Measurements from ENCODE around the gene MB21D2.

The MB21D2 gene

DNA sequence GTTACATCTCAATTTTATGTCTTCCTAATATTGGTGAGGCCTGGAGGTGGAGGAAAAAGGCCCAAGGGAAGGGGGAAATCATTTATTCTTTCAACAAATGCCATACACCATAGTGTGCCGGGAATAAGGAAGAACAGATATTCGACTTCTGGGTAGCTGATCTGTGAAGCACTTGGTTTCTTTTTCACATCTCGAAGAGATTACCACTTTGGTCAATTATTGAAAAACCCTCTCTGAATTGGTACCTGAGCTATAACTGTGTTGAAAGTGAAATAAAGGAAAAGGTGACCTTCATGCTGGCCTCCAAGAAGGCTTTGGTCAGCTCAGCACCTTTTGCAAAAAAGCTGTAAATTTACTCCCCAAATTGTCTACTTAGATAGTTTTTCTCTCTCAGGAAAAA is 14.2 kb upstream of the MB21D2 start:
- no peak for DNase-seq
- no peak overlapping the region for H3K27ac Mint-ChIP-seq
- H3K36me3 Mint-ChIP-seq (ENCODE audit: low read depth), result no peaks in the 10 kb centered on the region
- H3K4me1 Mint-ChIP-seq (ENCODE audit: low read depth), result peaks cover 7% of the 10 kb centered on the region
- no peaks in the 10 kb centered on the region for H3K9me3 Mint-ChIP-seq
- H3K4me3 Mint-ChIP-seq, result no peak overlapping the region
- peaks cover 6% of the 10 kb centered on the region for H3K27me3 Mint-ChIP-seq

DNA sequence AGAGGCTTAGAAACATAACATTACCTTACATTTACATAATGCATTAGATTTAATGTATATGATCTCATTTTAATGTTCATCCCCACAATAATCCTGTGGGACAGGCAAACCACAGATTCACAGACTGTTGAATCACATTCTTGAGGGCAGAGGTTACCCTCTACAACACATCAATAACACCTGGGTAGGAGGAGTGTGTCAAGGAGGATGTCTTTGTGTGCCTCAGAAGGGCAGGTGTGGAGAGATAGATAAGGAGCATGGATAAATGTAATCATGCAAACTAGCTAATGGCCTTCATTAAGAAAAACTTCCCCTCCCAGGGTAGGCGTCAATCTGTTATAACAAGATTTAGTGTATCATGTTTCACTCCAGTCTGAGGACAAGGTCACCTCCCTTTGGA is 12.9 kb upstream of the MB21D2 start:
- H3K9me3 Mint-ChIP-seq, result no peaks in the 10 kb centered on the region
- H3K36me3 Mint-ChIP-seq (ENCODE audit: low read depth), result no peaks in the 10 kb centered on the region
- peaks cover 7% of the 10 kb centered on the region for H3K4me1 Mint-ChIP-seq (ENCODE audit: low read depth)
- no peak for DNase-seq
- no peak overlapping the region for H3K4me3 Mint-ChIP-seq
- no peak overlapping the region for H3K27ac Mint-ChIP-seq
- peaks cover 7% of the 10 kb centered on the region for H3K27me3 Mint-ChIP-seq

DNA sequence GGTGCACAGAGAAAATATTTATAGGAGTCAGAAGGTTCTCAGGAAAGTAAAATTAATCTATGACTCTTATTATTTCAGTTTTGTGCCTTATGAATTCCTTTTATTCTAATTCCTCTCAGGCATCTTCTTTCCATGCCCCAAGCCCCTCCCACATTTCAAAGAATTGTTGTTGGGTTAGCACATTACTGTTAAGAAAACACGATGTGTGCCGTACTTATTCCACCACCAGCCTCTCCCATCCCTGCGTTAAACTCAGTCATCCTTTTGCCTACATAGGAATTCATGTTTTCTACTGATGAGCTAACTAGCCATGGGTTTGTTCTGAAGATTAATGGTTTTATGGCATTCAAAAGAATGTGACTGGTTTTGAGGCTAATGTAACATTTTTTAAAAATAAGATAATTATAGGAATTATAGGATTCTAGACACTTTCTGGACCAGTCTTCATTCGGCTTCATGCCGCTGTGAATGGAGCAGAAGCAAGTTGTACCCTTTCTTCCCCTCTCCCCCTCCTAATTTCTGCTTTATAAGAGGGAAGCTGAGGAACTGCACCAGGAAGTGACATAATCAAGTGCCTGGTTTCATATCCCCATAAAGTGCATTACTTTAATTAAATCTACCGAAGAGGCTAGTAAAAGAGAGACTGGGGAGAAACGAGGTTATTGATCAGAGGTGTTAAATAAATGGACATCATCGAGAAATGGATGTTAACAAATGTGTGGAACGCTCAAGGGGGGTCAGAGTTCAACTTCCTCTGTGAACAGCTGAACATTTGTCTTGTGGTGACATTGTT is 12.3 kb upstream of the MB21D2 start:
- Mint-ChIP-seq H3K4me1 (ENCODE audit: low read depth) (peaks cover 1% of the 10 kb centered on the region), H3K9me3 (no peaks in the 10 kb centered on the region), H3K27me3 (peaks cover 7% of the 10 kb centered on the region), H3K36me3 (ENCODE audit: low read depth) (no peaks in the 10 kb centered on the region), H3K27ac (no peak overlapping the region), H3K4me3 (no peak overlapping the region)
- DNase-seq, result no peak

DNA sequence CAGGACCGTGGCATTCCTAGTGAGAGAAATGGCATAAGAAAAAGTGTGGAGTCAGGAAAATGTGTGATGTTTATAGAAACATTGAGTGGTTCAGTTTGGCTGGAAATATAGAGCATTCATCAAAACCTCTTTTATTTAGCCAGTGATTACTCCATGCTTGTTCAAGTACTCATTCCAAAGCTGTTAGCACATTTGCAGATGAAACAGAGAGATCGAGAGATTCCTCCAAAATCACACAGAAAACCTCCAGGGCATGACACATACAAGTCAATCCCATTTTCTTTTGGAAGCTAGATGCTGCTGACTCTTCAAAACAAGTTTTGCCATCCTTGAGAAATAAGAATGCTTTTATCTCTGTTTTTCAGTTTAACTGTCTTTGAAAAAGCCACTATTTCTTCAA is 11.5 kb upstream of the MB21D2 start:
- H3K4me3 Mint-ChIP-seq, result no peak overlapping the region
- H3K27ac Mint-ChIP-seq, result no peak overlapping the region
- no peaks in the 10 kb centered on the region for H3K36me3 Mint-ChIP-seq (ENCODE audit: low read depth)
- H3K4me1 Mint-ChIP-seq (ENCODE audit: low read depth), result no peaks in the 10 kb centered on the region
- no peaks in the 10 kb centered on the region for H3K9me3 Mint-ChIP-seq
- peaks cover 7% of the 10 kb centered on the region for H3K27me3 Mint-ChIP-seq
- DNase-seq, result no peak

DNA sequence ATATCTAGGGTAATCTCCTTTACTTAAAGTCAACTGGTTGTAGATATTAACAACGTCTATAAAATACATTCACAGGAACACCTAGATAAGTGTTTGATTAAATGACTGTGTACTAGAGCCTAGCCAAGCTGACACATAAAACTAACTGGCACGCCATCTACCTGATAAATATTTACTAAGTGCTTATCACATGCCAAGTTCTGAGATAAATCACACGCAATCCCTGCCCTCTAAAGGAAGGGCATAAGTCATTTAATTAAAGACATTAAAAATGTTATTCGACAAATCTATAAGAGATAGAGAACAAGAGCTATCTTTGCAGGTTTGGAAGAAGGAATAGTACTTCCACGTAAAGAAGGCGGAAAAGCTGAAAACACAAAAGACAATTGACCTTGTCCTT is 11.1 kb upstream of the MB21D2 start:
- H3K36me3 Mint-ChIP-seq (ENCODE audit: low read depth), result no peaks in the 10 kb centered on the region
- H3K27ac Mint-ChIP-seq, result no peak overlapping the region
- peaks cover 7% of the 10 kb centered on the region for H3K27me3 Mint-ChIP-seq
- no peaks in the 10 kb centered on the region for H3K9me3 Mint-ChIP-seq
- H3K4me3 Mint-ChIP-seq, result no peak overlapping the region
- DNase-seq, result no peak
- H3K4me1 Mint-ChIP-seq (ENCODE audit: low read depth), result no peaks in the 10 kb centered on the region

DNA sequence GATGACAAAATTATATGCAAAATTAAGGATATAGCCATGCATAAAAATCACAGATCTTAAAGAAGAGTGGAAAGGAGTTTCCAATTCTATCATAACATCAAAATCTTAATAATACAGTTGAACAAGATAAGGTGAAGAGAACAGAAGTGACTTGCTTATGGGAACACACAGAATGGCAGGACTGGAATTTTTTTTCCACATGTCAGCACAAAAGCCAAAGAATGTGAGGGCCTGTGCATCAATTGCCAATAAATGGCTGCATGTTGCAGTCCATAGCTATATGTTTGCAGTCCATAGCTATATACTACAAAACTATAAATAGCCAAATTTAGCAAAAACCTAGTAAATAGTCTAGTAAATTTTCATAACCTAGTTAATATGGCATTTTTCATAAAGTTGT is 10.4 kb upstream of the MB21D2 start:
- H3K4me3 Mint-ChIP-seq, result no peak overlapping the region
- H3K36me3 Mint-ChIP-seq (ENCODE audit: low read depth), result no peaks in the 10 kb centered on the region
- no peaks in the 10 kb centered on the region for H3K4me1 Mint-ChIP-seq (ENCODE audit: low read depth)
- DNase-seq, result no peak
- H3K9me3 Mint-ChIP-seq, result no peaks in the 10 kb centered on the region
- peaks cover 7% of the 10 kb centered on the region for H3K27me3 Mint-ChIP-seq
- no peak overlapping the region for H3K27ac Mint-ChIP-seq

DNA sequence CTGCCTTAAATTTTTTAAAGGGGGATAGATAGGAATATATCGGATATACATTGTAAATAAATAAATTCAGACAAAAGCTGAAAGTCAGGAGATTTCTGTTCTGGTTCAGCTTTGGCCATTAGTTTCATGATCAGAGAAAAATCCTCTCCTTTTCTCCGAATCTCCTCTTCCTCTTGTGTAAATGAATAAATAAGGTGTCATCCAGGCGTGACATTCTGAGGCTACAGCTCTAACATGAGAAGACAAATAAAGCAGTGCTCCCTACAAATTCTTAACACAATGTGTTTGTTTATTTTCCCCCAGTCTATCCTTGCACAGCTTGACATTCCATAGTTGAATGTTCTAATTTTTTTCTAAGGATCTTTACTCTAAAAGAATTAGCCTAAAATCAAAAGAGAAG is 9.4 kb upstream of the MB21D2 start:
- no peaks in the 10 kb centered on the region for H3K36me3 Mint-ChIP-seq (ENCODE audit: low read depth)
- no peak for DNase-seq
- no peak overlapping the region for H3K27ac Mint-ChIP-seq
- no peaks in the 10 kb centered on the region for H3K4me1 Mint-ChIP-seq (ENCODE audit: low read depth)
- H3K4me3 Mint-ChIP-seq, result no peak overlapping the region
- H3K9me3 Mint-ChIP-seq, result no peaks in the 10 kb centered on the region
- peaks cover 7% of the 10 kb centered on the region for H3K27me3 Mint-ChIP-seq

DNA sequence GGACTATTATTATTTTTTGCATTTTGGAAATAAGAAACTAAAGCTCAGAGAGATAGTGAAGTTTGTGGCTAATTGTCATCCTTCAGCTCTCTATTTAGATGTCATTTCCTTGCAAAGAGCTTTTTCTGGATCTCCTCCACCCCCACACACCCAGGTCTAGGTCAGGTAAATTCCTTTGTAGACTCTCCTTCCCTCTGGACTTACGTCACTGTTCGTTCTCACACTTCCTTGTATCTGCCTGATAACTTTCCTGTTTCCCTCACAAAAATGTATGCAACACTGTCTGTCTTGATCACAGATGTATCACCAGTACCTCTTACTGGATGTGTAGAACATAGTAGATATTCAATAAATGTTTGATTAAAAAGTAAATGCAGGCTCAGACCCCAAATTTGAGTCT is 6.1 kb upstream of the MB21D2 start:
- Mint-ChIP-seq H3K36me3 (ENCODE audit: low read depth) (no peaks in the 10 kb centered on the region), H3K27ac (no peak overlapping the region), H3K9me3 (no peaks in the 10 kb centered on the region), H3K4me3 (no peak overlapping the region), H3K27me3 (peaks cover 34% of the 10 kb centered on the region), H3K4me1 (ENCODE audit: low read depth) (peaks cover 4% of the 10 kb centered on the region)
- no peak for DNase-seq

DNA sequence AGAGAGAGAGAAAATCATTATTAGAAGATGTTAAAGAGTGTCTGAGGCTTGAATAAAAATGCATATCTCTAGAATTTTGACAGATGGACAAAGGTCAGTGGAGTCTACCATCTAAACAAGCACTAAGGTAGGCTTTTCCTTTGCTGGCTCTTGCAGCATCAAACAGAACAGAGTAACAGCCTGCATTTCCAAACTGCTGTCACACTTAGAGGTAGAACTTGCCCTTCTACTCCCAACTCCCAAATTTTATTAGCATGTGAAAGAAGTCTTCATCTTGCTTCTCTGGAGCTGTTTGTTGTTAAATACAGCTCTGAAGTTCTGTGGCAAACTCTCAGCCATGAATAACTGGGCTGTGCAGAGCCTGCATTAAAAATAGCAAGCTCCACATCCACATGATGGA is 4.1 kb upstream of the MB21D2 start:
- Mint-ChIP-seq H3K27me3 (peaks cover 45% of the 10 kb centered on the region), H3K4me3 (no peak overlapping the region), H3K4me1 (ENCODE audit: low read depth) (peaks cover 18% of the 10 kb centered on the region), H3K27ac (no peak overlapping the region), H3K36me3 (ENCODE audit: low read depth) (peaks cover 4% of the 10 kb centered on the region), H3K9me3 (no peaks in the 10 kb centered on the region)
- DNase-seq, result no peak

DNA sequence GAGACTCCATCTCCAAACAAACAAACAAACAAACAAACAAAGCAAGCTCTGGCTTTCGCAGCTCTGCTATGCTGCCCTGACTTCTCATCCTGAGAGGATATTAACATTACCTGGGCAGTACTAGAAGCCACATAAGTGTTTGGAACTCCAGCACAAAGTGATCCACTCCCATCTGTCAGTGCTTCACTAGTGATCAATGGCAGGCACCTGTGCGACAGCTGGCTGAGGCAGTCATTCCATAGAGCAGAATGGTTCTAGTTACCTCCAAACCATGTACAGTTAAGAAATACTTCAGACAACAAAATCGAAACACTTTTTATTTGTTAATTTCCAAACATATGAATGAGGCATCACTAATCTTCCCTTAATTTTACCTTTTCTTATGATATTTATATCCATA is 2.8 kb upstream of the MB21D2 start:
- Mint-ChIP-seq H3K27ac (no peak overlapping the region), H3K36me3 (ENCODE audit: low read depth) (peaks cover 6% of the 10 kb centered on the region), H3K27me3 (peaks cover 57% of the 10 kb centered on the region), H3K9me3 (no peaks in the 10 kb centered on the region), H3K4me3 (no peak overlapping the region), H3K4me1 (ENCODE audit: low read depth) (peaks cover 29% of the 10 kb centered on the region)
- no peak for DNase-seq

DNA sequence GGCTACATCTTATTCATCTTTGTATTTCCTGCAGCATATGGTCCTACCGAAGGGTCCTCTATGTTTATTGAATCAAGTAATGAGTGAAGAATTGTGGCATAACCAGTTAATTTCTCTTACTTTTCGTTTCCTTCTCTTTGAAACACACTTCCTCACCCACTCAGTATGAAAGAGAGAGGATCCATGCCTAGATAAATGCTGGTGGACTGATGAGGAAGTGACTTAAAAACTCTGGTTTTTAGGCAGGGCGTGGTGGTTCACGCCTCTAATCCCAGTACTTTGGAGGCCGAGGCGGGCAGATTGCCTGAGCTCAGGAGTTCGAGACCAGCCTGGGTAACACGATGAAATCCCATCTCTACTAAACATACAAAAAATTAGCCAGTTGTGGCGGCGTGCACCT is 2.2 kb upstream of the MB21D2 start:
- peaks cover 62% of the 10 kb centered on the region for H3K27me3 Mint-ChIP-seq
- no peak overlapping the region for H3K4me3 Mint-ChIP-seq
- H3K36me3 Mint-ChIP-seq (ENCODE audit: low read depth), result peaks cover 6% of the 10 kb centered on the region
- H3K9me3 Mint-ChIP-seq, result no peaks in the 10 kb centered on the region
- H3K27ac Mint-ChIP-seq, result no peak overlapping the region
- peaks cover 30% of the 10 kb centered on the region for H3K4me1 Mint-ChIP-seq (ENCODE audit: low read depth)
- no peak for DNase-seq

DNA sequence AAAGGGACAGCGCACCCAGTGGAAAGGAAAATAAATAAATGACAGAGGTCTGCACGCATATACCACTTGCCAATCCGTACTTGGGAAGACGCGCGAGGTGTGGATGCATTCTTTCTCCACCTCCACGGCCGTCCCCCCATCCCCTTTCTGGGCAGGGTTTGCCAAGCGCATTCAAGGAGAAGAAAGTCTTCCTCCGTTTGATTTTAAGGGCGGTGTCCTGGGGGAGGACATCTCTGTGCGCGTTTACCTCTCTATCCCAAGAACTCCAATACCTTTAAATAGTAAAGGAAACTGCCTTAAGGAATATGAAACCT is 576 bp upstream of the MB21D2 start:
- H3K4me3 Mint-ChIP-seq, result peak overlapping the region; percentile 81
- H3K36me3 Mint-ChIP-seq (ENCODE audit: low read depth), result peaks cover 6% of the 10 kb centered on the region
- peaks cover 72% of the 10 kb centered on the region for H3K27me3 Mint-ChIP-seq
- DNase-seq, result no peak
- H3K27ac Mint-ChIP-seq, result peak overlapping the region; percentile 66
- peaks cover 33% of the 10 kb centered on the region for H3K4me1 Mint-ChIP-seq (ENCODE audit: low read depth)
- H3K9me3 Mint-ChIP-seq, result no peaks in the 10 kb centered on the region

DNA sequence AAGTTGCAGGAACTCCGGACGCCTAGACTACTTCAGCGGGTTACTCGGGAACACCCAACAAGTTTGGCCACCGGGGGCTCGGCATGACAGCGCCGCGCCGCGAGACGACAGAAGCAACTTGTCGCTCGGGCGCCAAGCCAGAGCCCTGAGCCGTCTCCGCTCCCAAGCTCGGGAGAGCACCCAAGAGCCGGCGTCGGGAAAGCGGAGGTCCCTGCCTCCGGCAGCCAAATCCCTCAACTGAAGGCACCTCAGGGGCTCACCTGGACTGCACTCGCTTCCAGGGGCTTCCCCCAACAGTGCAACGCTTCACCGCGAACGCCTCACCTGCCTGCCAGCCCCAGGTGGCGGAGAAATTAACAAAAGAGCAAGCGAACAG is 640 bp downstream of the MB21D2 start:
- peaks cover 76% of the 10 kb centered on the region for H3K27me3 Mint-ChIP-seq
- no peaks in the 10 kb centered on the region for H3K9me3 Mint-ChIP-seq
- peaks cover 6% of the 10 kb centered on the region for H3K36me3 Mint-ChIP-seq (ENCODE audit: low read depth)
- DNase-seq, result peak; percentile 56
- peak overlapping the region; percentile 81 for H3K4me3 Mint-ChIP-seq
- H3K27ac Mint-ChIP-seq, result peak overlapping the region; percentile 65
- H3K4me1 Mint-ChIP-seq (ENCODE audit: low read depth), result peaks cover 33% of the 10 kb centered on the region

DNA sequence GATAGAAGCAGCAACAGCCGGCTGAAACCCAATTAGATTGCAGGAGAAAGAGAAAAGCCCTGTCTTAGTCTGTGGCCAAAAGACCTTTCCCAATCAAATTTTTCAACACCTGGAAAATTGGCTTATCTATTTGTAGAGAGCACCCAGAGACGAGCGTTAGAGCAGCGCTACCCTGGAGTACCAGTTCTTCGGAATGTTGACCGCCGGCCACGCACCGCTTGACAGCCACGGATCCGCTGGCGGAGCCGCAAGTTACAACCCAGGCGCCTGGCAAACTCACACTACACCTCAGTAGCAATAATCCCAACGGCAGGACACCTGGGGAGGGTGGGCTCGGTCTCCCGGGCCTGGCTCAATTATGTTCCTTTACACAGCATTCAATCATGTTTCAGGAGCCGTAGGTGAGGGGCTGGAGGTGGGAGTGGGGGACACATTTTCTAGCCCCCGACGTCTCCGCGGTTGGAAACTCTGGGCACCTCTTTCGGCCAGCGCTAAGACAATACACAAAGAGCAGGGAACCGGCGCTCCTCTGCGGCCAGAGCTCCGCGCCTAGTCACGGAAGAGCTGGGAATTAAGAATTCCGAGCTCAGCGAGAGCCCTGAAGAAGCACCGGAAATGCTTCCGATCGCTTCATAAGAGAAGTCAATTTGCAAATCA is 1.2 kb downstream of the MB21D2 start:
- Mint-ChIP-seq H3K4me3 (peak overlapping the region; percentile 81), H3K27me3 (peaks cover 74% of the 10 kb centered on the region), H3K27ac (peak overlapping the region; percentile 65), H3K36me3 (ENCODE audit: low read depth) (peaks cover 6% of the 10 kb centered on the region), H3K9me3 (no peaks in the 10 kb centered on the region), H3K4me1 (ENCODE audit: low read depth) (peaks cover 33% of the 10 kb centered on the region)
- no peak for DNase-seq

DNA sequence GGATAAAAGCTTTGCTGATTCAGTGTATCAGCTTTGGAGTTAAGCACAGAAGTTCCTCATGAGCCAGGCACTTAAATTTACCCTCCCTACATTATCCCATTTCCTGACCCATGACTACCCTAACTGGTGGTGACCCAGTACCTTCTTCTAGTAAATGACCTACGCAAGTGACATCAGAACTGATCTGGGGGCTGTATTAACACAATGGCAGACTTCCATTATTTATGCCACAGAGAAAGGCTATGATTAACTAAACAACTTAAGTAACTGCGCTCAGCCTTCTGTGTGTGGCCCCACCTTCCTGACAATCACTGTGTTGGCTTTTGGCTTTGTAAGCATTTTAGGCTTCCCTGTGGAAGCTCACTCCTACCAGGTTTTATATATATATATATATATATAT is 1.9 kb downstream of the MB21D2 start:
- Mint-ChIP-seq H3K9me3 (no peaks in the 10 kb centered on the region), H3K27me3 (peaks cover 70% of the 10 kb centered on the region), H3K27ac (no peak overlapping the region), H3K4me1 (ENCODE audit: low read depth) (peaks cover 33% of the 10 kb centered on the region), H3K36me3 (ENCODE audit: low read depth) (peaks cover 6% of the 10 kb centered on the region), H3K4me3 (peak overlapping the region; percentile 49)
- DNase-seq, result no peak
